HG03432 (cell line): Measurements from ENCODE around the gene INPP4B.

Experiments
- ATAC-seq: cut with Tn5 transposase; IDR thresholded peaks from one replicate; pipeline ENCODE4 v1.9.1; 2021; ENCODE audit warnings: mild to moderate bottlenecking, moderate library complexity; ENCODE audit not compliant: unreplicated experiment

Gene INPP4B

DNA sequence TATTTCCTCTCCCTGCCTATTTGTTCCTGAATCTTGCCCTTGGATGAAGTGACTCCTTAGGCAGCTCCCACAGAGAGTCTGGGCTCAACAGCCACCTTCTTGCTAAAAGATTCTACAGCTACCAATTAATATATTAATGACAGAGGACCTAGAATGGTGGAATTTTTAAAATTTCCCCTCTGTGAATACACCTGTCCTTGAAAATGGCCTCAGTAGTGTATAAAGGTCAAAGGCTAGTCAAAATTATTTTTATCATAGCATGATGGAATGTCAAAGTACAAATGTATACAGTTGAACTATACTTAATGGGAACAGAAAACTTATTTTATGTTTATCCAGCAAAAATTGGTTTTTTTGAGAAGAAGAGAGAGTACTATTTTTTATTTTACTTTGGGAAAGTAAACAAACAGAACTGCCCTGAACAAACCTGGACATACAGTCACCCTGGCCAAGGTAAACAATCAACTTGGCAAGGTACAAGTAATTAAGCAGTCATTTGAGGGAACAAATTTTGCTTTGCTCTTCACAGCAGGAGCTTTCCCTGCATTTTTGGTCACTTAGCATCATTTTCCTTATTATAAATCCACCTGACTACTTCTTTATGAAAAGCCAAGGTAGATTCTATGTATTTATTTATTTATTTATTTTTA lies 250.8 kb downstream of the INPP4B start:
- no peak for ATAC-seq

- no peak for ATAC-seq
These were observed 260.7 kb downstream of the INPP4B start for GRCh38 chr4:142585411-142585810.

- ATAC-seq, result no peak
These were observed 262.4 kb downstream of the INPP4B start for GRCh38 chr4:142583708-142584107.

- ATAC-seq, result no peak
These were observed 263.8 kb downstream of the INPP4B start for GRCh38 chr4:142582340-142582739.

GRCh38 chr4:142581881-142582280 lies 264.2 kb downstream of the INPP4B start:
- ATAC-seq, result no peak

DNA sequence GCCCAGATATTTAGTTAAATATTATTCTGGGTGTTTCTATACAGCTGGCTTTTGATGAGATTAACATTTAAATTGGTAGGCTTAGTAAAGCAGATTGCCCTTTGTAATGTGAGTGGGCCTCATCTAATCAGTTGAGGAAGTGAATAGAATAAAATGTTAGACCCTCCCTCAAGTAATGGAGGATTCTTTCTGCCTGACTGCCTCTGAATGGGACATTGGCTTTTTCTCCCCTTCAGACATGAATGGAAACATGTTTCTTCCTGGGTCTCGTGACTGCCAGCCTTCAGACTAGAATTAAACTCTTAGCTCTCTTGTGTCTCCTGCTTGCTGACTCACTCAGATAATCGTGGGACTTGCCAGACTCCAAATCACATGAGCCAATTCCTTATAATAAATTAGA lies 266.7 kb downstream of the INPP4B start:
- no peak for ATAC-seq

DNA sequence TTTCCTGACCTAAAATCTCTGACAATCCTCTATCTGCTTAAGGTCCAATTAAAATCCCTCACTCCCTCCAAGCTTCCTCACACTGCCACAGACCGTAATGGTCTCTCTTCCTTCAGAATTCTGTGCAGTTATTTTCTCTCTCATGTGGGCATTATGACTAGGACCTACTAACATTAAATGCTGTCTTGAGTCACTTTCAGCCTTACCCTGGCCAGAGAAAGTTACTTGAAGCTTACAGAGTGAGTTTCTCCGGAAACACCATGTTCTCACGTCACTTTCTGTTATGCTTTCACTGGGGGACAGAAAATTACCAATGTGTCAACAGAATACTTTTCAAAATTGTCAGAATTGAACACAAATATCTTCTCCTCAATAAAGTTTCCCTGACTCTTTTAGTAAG lies 271.8 kb downstream of the INPP4B start:
- ATAC-seq, result peak; percentile 90

GRCh38 chr4:142572071-142572470 lies 274.0 kb downstream of the INPP4B start:
- ATAC-seq, result no peak

- ATAC-seq, result peak; percentile 55
These were observed 278.3 kb downstream of the INPP4B start for GRCh38 chr4:142567620-142568451.

GRCh38 chr4:142567199-142567598 lies 278.9 kb downstream of the INPP4B start:
- peak; percentile 49 for ATAC-seq

- ATAC-seq, result no peak
These were observed 279.3 kb downstream of the INPP4B start for GRCh38 chr4:142566777-142567176.

- no peak for ATAC-seq
These were observed 279.9 kb downstream of the INPP4B start for GRCh38 chr4:142566243-142566642.

DNA sequence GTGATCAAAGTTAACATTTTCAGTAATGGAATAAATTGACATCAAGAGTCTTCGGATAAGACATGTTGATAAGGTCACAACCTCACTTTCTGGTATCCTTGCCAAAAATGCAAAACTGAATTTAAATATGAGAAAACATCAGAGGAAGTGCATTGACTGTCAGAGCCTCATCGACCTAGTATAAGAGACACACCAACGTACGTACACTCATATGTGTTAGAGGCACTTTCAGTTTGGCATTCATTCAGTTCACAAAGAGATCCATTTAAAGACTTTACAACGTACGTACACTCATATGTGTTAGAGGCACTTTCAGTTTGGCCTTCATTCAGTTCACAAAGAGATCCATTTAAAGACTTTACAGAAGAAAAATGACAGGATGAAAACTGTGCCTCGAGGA lies 280.3 kb downstream of the INPP4B start:
- no peak for ATAC-seq

- ATAC-seq, result peak; percentile 41
These were observed 282.3 kb downstream of the INPP4B start for GRCh38 chr4:142563682-142564291.

DNA sequence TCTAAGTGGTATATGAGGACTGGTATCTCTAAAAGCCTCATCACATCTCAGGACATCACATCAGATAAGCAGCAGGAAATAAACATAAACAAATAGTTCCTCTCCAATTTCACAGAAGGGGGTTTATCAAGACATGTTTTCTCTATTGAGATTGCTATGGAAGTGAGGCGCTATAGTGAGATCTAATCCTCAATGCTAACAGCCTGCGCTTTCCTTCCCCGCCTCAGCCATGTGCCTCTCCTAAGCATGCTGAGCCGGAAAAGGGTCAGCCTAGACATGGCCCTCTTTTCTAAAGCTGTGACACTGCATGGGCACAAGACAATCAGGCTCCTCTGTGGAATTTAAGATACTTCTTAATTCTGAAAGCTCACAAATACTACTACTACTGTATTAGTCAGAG lies 286.1 kb downstream of the INPP4B start:
- no peak for ATAC-seq

GRCh38 chr4:142558851-142559250 lies 287.2 kb downstream of the INPP4B start:
- ATAC-seq, result no peak

GRCh38 chr4:142557239-142557801 lies 288.8 kb downstream of the INPP4B start:
- ATAC-seq, result no peak

GRCh38 chr4:142556570-142557238 lies 289.4 kb downstream of the INPP4B start:
- ATAC-seq, result no peak

- ATAC-seq, result no peak
These were observed 290.1 kb downstream of the INPP4B start for GRCh38 chr4:142556048-142556447.

DNA sequence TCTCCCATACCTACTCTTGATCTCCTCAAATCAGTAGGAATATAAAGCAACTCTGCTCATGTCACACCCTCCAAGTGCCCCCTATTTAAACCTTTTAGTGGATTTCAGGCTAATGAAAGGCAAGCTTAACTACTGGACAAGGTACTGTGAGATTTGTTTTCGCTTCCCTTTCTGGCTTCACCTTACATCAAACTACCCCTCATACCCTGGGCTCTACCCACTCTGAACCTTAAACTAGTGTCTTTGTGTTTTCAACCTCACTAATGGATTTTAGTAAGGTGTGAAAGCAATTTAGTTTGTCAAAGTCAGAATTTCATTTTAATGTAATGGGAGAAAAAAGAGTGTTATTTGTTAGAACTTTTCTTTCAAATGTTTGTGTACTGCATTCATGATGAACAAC lies 291.7 kb downstream of the INPP4B start:
- ATAC-seq, result no peak
